Measurements from ENCODE around the gene FBXL17.

Gene FBXL17

GRCh38 chr5:107887166-107887943 is 494.5 kb downstream of the FBXL17 start:
- no peak for DNase-seq

- DNase-seq = no peak
These were observed 496.3 kb downstream of the FBXL17 start for GRCh38 chr5:107885601-107886000.

DNA sequence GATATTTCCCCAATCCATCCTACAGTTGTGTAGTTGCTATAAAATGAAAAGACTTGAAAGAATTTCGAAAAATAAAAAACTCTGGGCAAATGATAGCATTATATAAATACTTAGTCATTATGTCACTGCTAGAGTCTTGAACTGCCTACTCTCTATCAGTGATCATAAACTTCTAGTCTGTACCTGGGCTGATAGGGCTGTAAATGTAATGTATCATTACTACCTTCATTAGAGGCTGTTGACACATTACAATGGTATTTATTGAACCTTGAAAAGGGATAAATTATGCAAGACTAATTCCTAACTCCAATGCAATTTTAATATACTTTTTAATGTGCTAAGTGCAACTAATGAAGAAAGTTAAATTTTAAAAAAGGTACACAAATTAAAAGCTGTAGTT is 497.0 kb downstream of the FBXL17 start:
- DNase-seq = no peak

- no peak for DNase-seq
These were observed 503.2 kb downstream of the FBXL17 start for GRCh38 chr5:107878661-107879060.

DNA sequence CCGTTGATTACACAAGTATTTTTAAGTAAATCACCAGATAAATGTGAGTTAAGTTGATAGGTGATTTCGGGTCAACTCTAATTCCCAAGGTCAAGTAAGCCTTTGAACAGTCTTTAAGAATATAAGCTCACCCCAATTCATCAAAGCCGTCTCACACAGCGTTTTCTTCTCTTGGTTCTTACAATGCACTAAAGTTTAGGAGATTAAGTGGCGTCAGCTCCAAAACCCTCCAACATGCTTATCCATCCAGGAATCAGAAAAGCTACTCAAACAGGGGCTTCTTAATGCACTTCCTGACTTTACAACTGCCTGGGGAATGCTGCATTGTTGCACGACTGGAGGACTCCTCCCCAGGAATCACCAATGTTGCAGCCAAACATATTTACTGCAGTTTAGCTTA is 505.0 kb downstream of the FBXL17 start:
- DNase-seq = no peak

DNA sequence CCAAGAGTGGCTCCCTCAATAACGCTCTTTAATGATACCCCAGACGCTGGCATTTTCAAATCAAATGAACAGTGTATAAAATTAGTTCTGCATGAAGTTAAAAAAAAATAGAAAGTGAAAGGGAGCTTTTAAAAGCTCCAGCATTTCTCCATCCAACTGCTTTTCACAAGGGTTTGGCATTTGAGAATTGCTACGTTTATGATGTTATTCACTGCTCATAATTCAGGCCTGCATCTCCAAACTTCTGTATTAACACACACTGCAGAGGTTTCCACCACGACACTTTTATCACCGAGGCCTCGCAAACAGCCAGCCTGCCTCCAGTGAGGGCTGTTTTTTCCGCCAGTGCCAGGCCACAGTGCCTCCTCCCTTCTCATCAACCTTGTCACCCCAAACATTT is 505.6 kb downstream of the FBXL17 start:
- no peak for DNase-seq

DNA sequence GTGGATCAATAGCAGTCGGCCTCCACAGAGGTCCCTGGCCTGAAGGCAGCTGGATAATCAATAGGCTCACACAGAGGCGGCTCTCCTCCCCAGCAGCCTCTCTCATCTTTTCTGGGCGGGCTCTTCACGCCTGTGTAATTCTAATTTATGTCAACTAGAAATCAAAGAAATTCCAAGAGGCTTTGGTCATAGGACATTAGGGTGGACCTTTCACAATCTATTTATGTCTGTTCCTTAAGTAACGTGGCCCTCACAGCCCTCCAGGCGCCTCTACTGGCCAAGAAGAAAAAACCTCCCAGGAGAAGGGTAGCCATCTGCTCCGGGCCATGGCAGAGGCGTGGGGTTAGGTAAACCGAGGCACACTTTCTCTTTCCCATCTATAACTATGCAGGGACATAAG is 506.1 kb downstream of the FBXL17 start:
- no peak for DNase-seq

- DNase-seq = no peak
These were observed 507.1 kb downstream of the FBXL17 start for GRCh38 chr5:107874795-107875194.

DNA sequence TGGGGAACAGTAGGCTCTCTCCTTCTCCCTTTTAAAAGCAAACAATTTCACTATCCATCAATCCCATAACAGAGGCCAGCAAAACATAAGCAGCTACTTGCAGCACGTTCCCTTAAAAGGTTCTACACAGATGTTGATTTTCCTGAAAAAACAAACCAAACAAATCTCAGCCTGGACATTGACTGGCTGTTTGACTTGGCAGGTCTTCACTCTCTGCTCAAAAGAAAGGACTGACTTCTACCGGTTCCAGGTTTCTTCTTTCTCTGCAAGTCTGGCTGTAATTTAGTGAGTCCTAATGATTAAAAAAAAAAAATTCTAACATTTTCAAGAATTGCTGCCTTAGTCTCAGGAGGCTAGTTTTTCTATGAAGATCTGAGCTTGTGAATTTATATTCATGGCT is 508.0 kb downstream of the FBXL17 start:
- DNase-seq = no peak

- DNase-seq = no peak
These were observed 510.9 kb downstream of the FBXL17 start for GRCh38 chr5:107871023-107871422.

GRCh38 chr5:107869438-107870115 is 512.3 kb downstream of the FBXL17 start:
- no peak for DNase-seq

DNA sequence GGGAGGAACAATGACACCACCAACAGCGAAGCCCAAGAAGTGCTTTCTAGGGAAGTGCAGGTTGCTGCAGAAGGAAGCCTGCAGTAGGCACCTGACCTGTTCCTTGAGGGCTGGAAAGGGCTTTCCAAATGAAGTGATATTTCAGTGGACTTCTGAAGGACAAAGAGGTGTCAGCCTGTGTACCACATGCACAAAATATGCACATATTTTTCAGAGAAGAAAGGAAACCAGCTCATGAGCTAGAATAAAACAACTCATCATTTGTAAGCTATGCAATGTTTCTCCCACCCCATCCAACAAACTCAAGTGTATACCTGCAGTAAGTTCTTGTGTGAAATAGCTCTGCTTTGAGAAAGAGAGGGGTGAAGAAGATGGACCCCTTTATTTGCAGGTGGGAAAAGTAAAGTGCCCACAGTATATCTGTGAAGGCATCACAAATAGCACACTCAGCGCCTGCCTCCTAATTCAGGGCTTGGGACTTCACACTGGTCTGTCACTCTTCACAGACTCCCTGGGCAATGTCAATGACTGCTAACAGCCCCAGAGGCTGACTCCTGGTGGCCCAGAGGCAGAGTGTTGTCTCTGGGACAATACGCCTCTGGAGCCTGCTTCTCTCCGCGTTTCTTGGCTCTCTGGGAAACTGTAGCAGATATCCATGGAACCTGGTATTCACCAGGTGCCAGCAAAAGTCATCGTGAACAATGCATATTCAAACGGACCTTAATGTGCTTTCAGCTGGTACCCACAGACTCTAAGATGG is 513.1 kb downstream of the FBXL17 start:
- DNase-seq = no peak

DNA sequence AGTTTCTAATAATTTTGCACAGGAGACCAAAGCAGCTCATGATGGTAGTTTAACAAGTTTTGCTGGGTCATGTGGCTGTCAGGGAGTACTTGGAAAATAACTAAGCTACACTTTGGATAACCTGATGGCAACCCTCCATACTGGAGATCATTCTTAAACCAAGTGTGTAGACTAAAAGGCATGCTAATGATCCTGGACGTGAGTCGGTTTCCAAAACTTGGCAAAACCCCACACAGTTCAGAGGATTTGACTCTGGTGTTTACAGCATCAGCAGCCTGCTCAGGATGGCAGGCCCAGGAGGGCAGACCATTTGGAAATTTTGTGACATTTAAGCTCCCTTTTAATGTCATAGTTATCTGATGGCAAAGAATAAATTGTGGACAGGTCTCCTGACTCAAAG is 514.6 kb downstream of the FBXL17 start:
- no peak for DNase-seq

GRCh38 chr5:107864793-107865192 is 517.1 kb downstream of the FBXL17 start:
- no peak for DNase-seq

GRCh38 chr5:107863125-107863524 is 518.8 kb downstream of the FBXL17 start:
- DNase-seq = no peak

- no peak for DNase-seq
These were observed 520.3 kb downstream of the FBXL17 start for GRCh38 chr5:107861565-107861964.

GRCh38 chr5:107860044-107860443 is 521.9 kb downstream of the FBXL17 start:
- DNase-seq = no peak

GRCh38 chr5:107858788-107859187 is 523.1 kb downstream of the FBXL17 start:
- DNase-seq = no peak

- DNase-seq = no peak
These were observed 523.6 kb downstream of the FBXL17 start for GRCh38 chr5:107858324-107858723.

DNA sequence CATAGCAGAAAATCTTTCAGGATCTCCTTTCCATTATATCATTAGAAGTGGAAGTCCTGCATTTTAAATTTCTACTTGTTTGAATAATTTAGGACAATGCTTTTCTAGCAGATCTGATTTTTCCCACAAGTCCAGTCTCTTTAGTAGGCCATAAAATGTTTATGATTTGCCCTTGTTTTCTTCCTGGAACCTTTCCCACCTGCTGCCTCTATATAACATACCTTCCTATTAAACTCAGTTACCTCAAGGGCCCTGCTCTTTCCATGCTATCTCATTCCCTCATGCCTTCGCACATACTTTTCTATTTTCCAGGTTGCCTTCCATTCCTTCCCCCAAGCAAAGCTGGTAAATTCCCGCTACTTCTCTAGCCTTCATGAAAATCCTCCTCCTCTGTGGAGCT is 524.1 kb downstream of the FBXL17 start:
- DNase-seq = no peak

GRCh38 chr5:107855171-107855570 is 526.7 kb downstream of the FBXL17 start:
- DNase-seq = no peak

DNA sequence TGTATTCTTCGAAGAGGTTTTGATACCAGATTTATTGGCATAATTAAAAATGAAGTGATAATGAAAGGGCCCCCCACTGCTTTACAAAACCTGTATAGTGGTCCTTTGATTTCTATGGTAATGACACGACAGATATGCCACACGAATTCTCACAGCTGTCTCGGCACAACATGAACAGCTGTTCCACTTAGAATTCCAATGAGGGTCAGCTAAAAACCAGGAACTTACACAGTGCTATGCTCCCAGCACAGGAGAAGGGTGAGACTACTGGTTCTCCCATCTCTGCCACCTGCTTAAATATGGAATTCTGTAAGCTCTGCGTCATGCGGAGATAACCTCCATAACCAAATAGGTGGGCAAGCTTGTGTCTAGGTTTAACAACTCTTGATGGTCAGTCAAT is 528.2 kb downstream of the FBXL17 start:
- no peak for DNase-seq

GRCh38 chr5:107853031-107853430 is 528.9 kb downstream of the FBXL17 start:
- DNase-seq = no peak

DNA sequence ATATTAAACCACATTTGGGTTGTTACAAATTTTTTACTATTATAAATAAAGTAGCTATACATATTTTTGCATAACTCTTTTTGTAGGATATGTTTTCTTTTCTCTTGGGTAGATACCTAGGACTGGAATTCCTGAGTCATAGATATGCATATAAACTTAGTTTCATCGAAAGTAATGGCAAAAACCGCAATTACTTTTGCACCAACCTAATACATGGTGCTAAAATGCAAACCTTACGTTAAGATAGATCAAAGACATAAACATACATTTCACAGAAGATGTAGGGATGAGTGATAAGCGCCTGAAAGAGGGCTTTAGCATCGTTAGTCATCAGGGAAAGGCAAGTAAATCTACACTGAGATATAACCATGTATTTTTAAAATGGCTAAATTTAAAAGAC is 532.8 kb downstream of the FBXL17 start:
- no peak for DNase-seq

All from stimulated activated CD4-positive, alpha-beta T cell treated with anti-CD3 and anti-CD28 coated beads, Interleukin-1b, Interleukin-23, amount 100 ng/mL, for 48 hours (primary cell).